HG03159 (cell line): Measurements from ENCODE around the gene TAPT1.
"Not testable (repeated sequence)": the region's sequence is repeated elsewhere in the genome, so short reads cannot be mapped to it uniquely, and the experiment has no call there.

ENCODE experiments used
- ATAC-seq: cut with Tn5 transposase; IDR thresholded peaks from one replicate; pipeline ENCODE4 v1.9.1; 2021; ENCODE audit warnings: mild to moderate bottlenecking, moderate library complexity; ENCODE audit not compliant: unreplicated experiment

The TAPT1 gene

GRCh38 chr4:16225863-16226815 is at the start of gene TAPT1:
Gene TAPT1 (minus strand): TSS chr4:16226471. CDS start chr4:16226457, 14 bp downstream.
- ATAC-seq: peak; percentile 63

GRCh38 chr4:16271411-16271810 is 45.1 kb upstream of the TAPT1 start:
- no peak for ATAC-seq

GRCh38 chr4:16270454-16271328 is 44.4 kb upstream of the TAPT1 start:
- no peak for ATAC-seq

- not testable (repeated sequence) for ATAC-seq
Observed at GRCh38 chr4:16269742-16270453, 43.6 kb upstream of the TAPT1 start.

- ATAC-seq: no peak
Observed at GRCh38 chr4:16269240-16269639, 43.0 kb upstream of the TAPT1 start.

GRCh38 chr4:16268290-16268689 is 42.0 kb upstream of the TAPT1 start:
- no peak for ATAC-seq

GRCh38 chr4:16267639-16268038 is 41.4 kb upstream of the TAPT1 start:
- no peak for ATAC-seq

- no peak for ATAC-seq
Observed at GRCh38 chr4:16265820-16266219, 39.5 kb upstream of the TAPT1 start.

GRCh38 chr4:16264798-16265197 is 38.5 kb upstream of the TAPT1 start:
- ATAC-seq: peak; percentile 66

- no peak for ATAC-seq
Observed at GRCh38 chr4:16263056-16263455, 36.8 kb upstream of the TAPT1 start.

- no peak for ATAC-seq
Observed at GRCh38 chr4:16262188-16262587, 35.9 kb upstream of the TAPT1 start.

GRCh38 chr4:16261313-16261878 is 35.1 kb upstream of the TAPT1 start:
- no peak for ATAC-seq

- ATAC-seq: no peak
Observed at GRCh38 chr4:16259889-16260246, 33.6 kb upstream of the TAPT1 start.

- ATAC-seq: no peak
Observed at GRCh38 chr4:16259241-16259888, 33.1 kb upstream of the TAPT1 start.

GRCh38 chr4:16257611-16258010 is 31.3 kb upstream of the TAPT1 start:
- no peak for ATAC-seq

GRCh38 chr4:16256343-16256742 is 30.1 kb upstream of the TAPT1 start:
- no peak for ATAC-seq

- no peak for ATAC-seq
Observed at GRCh38 chr4:16255730-16256129, 29.5 kb upstream of the TAPT1 start.

GRCh38 chr4:16253127-16253960 is 27.1 kb upstream of the TAPT1 start:
- no peak for ATAC-seq

GRCh38 chr4:16250661-16251365 is 24.5 kb upstream of the TAPT1 start:
- ATAC-seq: no peak
